ENCODE measurements around the gene ASTN2. TPM values are rescaled to one million over a fixed set of nuclear protein-coding genes. Genes with fewer than 3 reads are reported as not detected.

Gene ASTN2
- total and polyA plus RNA-seq, 9 of the 15 experiments (the other 6 are each of a cell fraction or from before 2014, with no cell fraction given) = 0.56 to 3.5 (median 1.9) TPM

DNA sequence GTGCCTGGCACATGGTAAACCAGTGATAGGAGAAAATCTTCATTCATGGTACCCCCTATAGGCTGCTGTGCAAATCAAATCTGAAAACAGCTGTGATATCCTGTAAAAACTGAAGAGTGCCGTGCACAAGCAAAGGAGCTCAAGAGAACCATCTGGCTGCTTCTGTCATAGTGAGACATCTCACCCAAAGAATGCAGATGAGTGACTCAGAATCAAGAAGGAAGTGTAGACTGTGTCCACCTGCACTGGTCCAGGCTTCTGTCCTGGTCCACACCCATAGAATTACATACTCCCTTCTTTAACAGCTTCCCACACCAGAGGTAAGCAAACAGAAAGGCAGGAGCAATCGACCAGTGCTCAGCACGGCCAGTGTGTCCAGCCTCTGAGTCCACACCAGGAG is 195.9 kb downstream of the ASTN2 start:
- Histone ChIP-seq H3K9me1 (ENCODE audit: control insufficient read depth, insufficient read depth, low read length) (no peaks in the 10 kb centered on the region), H2AFZ (ENCODE audit: low read depth, low read length) (no peak overlapping the region), H3K4me1 (replicated peaks in 1 of 2; ENCODE audit: control insufficient read depth in 2 of 2, insufficient read depth in 2 of 2, low read length in 2 of 2) (no peaks in the 10 kb centered on the region), H3K27ac (ENCODE audit: extremely low read depth, low read depth, low read length) (no peak overlapping the region), H3K79me2 (ENCODE audit: control insufficient read depth, insufficient read depth, low read length) (no peaks in the 10 kb centered on the region), H3K4me3 (no peak overlapping the region), H3K9ac (ENCODE audit: insufficient read depth in 1 of 2, low read depth in 2 of 2, low read length in 2 of 2) (no peak overlapping the region), H3K4me2 (ENCODE audit: insufficient read depth, low read length) (no peak overlapping the region), H3K9me3 (replicated peaks; ENCODE audit: control insufficient read depth, insufficient read depth, low read depth, low read length) (no peaks in the 10 kb centered on the region), H3K27me3 (ENCODE audit: control insufficient read depth in 2 of 2, insufficient read depth in 2 of 2, low read length in 2 of 2) (no peaks in the 10 kb centered on the region), H4K20me1 (replicated peaks; ENCODE audit: control insufficient read depth, insufficient read depth, low read length) (no peaks in the 10 kb centered on the region), H3K36me3 (ENCODE audit: control insufficient read depth, insufficient read depth, low read length) (no peaks in the 10 kb centered on the region)
- CTCF ChIA-PET (ENCODE audit: low intra/inter-chr PET ratio) = no interaction called here
- ATAC-seq (no peak), FAIRE-seq (no peak), DNase-seq (ENCODE audit: extremely low read depth in 1 of 4, low spot score in 3 of 4) (no peak)
- POLR2A ChIA-PET = no interaction called here
- TF ChIP-seq RFX7 (CRISPR knock-in tag; IDR thresholded peaks at IDR 0.05) = no peak
- TF ChIP-seq PHF8 (IDR thresholded peaks at IDR 0.05; ENCODE audit: borderline replicate concordance, low read length) = no peak
- TF ChIP-seq SRSF9 (IDR thresholded peaks at IDR 0.05; ENCODE audit: borderline replicate concordance, low read depth, low read length) = no peak
- no peak for TF ChIP-seq FOXJ3 (CRISPR knock-in tag; IDR thresholded peaks at IDR 0.05)
- TF ChIP-seq SIX5 (IDR thresholded peaks at IDR 0.05; ENCODE audit: borderline replicate concordance in 1 of 2, insufficient read depth in 1 of 2, low read depth in 1 of 2, low read length in 2 of 2) = no peak
- no peak for TF ChIP-seq SAFB (IDR thresholded peaks at IDR 0.05; ENCODE audit: borderline replicate concordance, low read depth, low read length)
- TF ChIP-seq ZNF583 (CRISPR knock-in tag; IDR thresholded peaks at IDR 0.05) = no peak
- no peak for TF ChIP-seq PML (IDR thresholded peaks at IDR 0.05; ENCODE audit: low read length)
- in situ Hi-C loops (cut with MboI) = no loop called here
- BruUV-seq (replicated peaks) = no TSS peak
- intact Hi-C loops (cut with micrococcal nuclease) = no loop called here
- WGBS (ENCODE audit: insufficient coverage, low coverage, missing lambda C conversion rate) = 0% methylated on average over 3 of the region's 3 CpGs

All from K562 (cell line).